Activated CD8-positive, alpha-beta memory T cell treated with anti-CD3 and anti-CD28 coated beads, Interleukin-2, amount 50 U/mL, for 1 hour (primary cell): Measurements from ENCODE around the gene EPHA5.

Source experiments
- DNase-seq: peaks from one replicate; pipeline ENCODE4 v3.0.0-alpha.2; 2020; ENCODE audit errors: extremely low read depth

Gene EPHA5

GRCh38 chr4:65624651-65625050 lies 45.6 kb downstream of the EPHA5 start:
- DNase-seq = no peak

GRCh38 chr4:65623506-65623905 lies 46.8 kb downstream of the EPHA5 start:
- DNase-seq = no peak

DNA sequence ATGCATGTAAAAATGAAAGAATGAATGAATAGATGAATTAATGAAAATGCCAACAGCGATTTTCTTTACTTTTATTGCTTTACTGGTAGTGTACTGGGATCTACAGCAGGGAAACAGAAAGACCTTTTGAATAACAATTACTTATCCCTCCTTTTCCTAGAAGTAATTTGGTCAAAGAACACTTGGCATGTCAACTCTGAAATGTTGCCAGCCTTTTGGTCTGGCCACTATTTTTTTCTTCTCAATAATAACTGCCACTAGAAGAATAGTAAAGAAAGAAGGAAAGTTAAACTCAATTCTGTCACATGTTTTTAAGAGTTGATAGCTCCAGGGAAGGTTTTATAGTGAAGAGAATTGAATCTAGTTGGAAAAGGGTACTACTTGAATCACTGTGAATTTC lies 52.9 kb downstream of the EPHA5 start:
- no peak for DNase-seq

DNA sequence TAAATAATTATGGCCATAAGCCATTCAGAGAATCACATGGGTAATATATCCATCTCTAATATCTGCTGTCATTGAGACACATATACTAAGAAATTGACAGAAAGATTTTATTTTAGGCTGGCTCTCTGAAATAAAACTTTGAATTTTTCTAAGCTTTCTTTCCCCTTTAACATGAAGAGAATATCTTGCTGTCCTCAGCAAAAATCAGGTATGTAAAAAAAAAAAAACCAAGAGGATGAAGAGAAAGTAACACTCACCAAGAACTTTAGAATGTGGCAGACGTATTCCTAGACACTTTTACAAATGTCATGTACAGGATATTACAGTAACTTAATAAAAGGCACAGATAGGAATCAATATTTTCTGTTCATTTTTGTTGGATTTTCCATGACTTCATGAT lies 65.8 kb downstream of the EPHA5 start:
- DNase-seq = no peak

DNA sequence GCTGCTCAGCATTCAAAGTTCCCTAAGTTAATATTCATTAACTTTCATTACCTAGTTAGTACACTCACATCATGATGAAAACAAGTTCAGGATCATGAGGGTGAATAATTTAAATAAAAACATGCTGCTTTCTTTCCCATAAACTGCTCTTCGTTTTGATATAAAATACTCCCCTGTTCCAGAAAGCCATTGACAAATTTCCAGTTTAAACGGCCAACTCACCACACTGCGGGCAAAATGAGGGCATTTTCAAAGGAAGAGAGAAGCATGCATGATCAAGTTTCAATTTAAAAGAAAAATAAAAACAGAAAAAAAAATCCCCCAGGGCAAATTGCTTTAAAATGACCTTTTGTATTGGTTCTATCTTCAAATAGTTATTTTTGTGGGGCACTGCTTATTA lies 69.6 kb downstream of the EPHA5 start:
- DNase-seq = no peak

DNA sequence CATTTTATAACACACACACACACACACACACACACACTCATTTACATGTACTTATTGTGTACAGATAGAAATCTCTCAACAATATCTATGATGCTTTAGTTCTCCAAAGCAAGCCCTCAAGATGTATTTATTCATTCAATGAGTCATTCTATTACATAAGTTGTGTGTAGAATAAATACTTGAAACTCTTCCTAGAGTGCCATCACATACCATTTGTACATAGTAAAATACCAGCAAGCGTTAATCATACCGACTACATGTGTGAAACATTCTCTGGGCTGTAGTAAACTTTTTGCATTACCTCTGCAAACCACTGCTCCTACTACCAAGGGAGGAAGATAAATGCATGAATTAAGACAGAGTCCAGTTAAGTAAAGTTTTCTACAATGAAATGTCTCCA lies 70.9 kb downstream of the EPHA5 start:
- DNase-seq = no peak

- DNase-seq = no peak
These were observed 72.6 kb downstream of the EPHA5 start for GRCh38 chr4:65597697-65598096.

DNA sequence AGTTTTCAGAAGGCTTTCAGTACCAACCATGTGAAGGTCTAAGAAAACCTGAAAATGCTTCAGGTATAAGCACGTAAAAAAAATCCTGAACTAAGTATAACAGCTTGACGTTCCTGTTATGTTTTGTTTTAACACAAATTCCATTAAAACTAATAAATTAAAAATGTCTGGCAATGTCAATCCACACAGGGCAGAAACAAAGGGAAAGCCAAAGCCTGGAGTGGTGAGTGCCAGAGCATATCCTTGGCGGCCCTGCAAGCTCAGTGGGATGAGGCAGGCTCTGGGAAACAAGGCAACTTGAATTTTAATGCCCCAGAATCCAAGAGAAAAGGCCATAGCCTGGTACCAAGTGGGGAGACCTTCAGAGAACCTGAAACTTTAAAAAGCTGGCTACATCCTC lies 78.2 kb downstream of the EPHA5 start:
- no peak for DNase-seq

DNA sequence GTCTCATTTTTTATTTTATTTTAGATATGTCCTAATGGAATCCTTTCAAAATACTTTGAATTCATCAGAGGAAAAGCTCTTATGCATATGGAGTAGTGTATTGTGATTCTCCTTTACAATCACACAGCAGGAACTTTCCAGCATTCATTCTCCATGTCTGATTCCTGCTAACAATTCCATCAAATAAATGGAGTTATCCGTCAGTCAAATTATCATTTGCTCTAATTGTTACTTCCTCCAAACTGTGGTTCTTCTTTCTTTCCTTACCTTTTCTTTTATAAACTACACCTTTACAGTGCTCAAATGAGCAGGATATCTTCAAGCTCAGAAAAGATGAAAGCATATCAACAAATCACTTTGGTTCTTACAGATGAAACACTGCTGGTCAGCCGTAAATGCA lies 80.4 kb downstream of the EPHA5 start:
- no peak for DNase-seq

- DNase-seq = no peak
These were observed 81.0 kb downstream of the EPHA5 start for GRCh38 chr4:65589331-65589730.

DNA sequence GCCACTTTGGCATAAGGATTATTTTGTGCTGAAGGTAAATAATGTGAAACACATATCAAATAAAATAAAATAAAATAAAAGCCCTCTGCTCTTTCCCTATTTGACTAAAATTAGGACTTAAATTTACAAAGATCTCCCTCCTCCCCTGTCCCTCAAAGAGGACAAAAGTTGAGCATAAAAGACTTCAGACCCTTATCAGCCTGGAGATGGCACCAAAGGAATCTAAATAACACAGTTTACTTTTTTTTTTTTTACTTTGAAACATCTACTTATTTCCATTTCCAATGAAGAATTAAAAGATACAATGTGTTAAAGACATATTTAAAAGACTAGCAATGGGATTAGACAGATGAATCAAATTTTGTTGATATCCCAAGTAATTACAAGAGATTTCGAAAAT lies 89.7 kb downstream of the EPHA5 start:
- no peak for DNase-seq

DNA sequence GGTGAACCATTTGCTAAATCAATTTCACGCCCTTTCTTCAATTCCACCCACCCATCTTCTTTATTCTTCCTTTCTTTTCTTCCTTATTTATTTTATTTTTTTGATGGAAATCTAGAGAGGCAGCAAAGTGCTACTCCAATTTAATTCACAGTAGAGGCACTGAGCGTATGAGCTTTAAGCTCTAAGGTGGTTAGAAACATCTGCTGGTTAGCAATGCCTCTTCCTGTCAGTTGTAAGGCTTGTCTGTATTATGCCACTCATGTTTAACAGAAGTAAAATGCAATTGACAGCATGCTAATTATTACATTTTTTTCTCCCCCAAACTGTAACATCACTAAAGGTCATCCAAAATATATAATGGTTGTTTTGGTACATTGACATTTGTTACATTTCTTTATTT lies 103.8 kb downstream of the EPHA5 start:
- no peak for DNase-seq

DNA sequence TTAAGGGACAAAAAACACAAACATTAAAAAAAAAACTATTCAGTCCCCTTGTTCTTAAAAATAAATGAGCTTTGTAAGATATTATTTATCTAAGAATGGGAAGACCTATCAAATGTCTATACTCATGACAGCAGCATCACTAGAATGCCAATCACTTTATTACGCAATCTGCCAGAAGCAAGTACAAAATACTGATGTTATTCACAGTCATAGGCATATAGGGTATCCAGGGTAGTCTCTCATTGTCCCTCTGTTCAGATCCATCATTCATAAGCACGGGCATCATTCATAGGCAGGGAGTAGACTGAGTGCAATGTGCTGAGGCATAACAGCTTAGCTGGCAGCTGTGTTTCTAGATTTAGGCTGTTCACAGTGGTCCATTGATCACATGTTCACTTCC lies 109.1 kb downstream of the EPHA5 start:
- DNase-seq = no peak

DNA sequence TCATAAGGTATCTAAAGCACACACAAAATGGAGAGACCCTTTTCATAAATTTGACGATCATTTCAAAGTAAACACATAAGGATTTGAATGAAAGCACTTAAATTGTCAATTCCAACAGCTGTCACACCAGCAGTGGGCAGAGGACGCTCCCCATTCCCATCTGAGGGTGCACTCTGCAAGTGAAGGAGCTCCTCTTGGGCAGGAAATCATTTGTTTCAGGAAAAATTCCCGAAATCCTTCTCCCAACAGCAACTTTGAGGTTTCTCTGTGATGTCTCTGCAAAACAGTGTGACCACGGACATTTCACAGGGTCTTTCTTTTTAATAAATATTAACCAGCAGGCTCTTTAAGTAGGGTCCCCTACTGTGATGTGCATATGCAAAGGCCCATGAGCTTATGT lies 111.0 kb downstream of the EPHA5 start:
- no peak for DNase-seq

DNA sequence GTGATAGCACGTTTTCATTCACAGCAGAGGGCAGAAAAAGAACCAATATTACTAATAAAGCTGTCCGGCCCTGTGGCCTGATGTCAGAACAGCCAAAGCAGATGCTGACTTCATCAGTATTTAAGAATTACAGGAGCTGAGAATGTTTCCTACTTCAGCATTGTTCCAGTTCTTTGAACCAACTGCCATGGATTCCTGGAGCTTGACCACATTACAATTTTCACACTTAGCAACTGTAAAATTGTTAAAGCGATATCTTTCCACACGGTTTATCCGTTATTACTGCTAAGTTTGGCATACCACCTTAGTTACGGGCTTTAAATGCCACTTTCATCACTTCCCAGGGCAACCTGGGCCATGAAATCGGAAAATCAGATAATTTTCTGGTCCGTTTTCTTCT lies 118.2 kb downstream of the EPHA5 start:
- no peak for DNase-seq

- DNase-seq = no peak
These were observed 119.8 kb downstream of the EPHA5 start for GRCh38 chr4:65550500-65550899.

GRCh38 chr4:65546882-65547416 lies 123.3 kb downstream of the EPHA5 start:
- DNase-seq = no peak

DNA sequence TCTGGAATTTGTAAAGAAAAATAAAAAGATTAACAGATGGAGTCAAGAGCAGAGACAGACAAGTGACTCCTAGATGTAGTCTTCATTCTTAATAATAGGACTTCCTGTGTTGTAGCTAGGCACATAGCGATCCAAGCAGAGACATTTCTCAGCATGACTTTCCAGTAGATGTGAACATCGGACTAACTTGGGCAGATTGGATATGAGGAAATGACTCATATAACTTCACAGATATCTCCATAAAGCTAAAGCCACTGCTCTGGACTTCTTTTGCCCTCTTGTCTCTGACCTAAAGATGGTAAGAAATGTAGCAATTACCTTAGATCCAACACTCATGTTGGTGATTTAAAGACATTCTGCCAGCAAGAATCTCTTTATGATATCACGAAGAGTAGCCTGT lies 131.7 kb downstream of the EPHA5 start:
- DNase-seq = no peak

DNA sequence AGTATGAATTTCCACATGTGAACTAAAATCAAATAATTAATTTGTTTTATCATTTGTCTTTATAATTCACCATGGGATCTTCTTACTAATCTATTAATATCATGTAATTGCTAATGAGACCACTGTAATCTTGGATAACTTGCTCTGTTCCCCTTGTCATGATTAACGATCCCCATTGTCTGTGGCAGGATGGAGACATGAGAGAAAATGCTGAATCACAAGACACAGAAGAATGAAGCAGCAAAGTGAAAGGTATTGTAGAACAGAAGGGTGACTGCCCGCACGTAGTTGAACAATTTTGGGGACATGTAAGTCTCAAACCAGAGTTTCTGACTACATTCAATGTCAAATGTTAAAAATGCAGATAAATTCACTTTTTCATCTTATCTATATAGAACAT lies 135.2 kb downstream of the EPHA5 start:
- DNase-seq = no peak

GRCh38 chr4:65521666-65522065 lies 148.6 kb downstream of the EPHA5 start:
- DNase-seq = no peak

DNA sequence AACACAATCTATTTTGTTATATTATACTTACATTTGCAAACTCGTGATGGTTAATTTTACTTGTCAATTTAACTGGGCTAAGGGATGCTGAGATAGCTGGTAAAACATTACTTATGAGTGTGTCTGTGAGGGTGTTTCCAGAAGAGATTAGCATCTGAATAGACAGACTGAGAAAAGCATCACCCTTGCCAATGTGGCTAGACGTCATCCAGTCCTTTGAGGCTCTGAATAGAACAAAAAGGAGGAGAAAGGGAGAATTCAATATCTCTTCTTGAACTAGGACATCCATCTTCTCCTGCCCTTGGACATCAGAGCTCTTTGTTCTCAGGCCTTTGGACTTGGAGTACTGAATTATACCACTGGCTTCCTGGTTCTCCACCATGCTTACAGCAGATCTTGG lies 154.6 kb downstream of the EPHA5 start:
- DNase-seq = no peak

DNA sequence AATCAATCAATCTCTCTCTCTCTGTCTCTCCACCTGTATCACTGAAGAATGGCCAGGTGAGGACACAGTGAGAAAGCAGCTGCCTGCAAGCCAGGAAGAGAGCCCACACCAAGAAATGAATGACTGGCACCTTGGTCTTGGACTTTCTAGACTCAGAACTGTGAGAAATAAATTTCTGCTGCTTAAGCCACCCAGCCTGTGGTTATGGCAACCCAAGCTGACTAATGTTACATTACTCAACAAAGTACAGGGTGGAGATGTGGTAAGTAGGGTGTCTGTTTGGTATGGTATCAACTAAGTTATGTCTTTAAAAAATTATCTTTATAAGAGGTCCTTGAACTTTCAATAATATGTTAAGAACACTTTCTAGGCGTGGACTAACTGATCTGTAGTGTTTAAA lies 159.3 kb downstream of the EPHA5 start:
- DNase-seq = no peak

GRCh38 chr4:65508168-65508567 lies 162.1 kb downstream of the EPHA5 start:
- DNase-seq = no peak

- DNase-seq = no peak
These were observed 168.1 kb downstream of the EPHA5 start for GRCh38 chr4:65502131-65502701.
